Endothelial cell of umbilical vein (primary cell): Measurements from ENCODE around the gene AGRN. TPM values are rescaled to one million over a fixed set of nuclear protein-coding genes. Genes with fewer than 3 reads are reported as not detected.

ENCODE experiments used
- BruUV-seq: library from RNA; stranded (reverse); fragments of 400-500 nt; replicated peaks from 2 replicates; lab custom pipeline; 2021; lab: Mats Ljungman, UMichigan
- CTCF ChIA-PET: fragments of 300-600, 350-600 bp; sonication (Branson Sonifier 250); formaldehyde crosslinking; loops from one replicate; lab custom pipeline; 2021; ENCODE audit warnings: antibody characterized with exemption, inconsistent platforms; lab: Charles Lee
- POLR2A ChIA-PET: fragments of 300-600, 350-600 bp; sonication (Branson Sonifier 250); formaldehyde crosslinking; loops from one replicate; lab custom pipeline; 2021; ENCODE audit warnings: antibody characterized with exemption, inconsistent platforms; lab: Charles Lee
- DNase-seq: peaks from one replicate; pipeline ENCODE4 v3.0.0-alpha.2; 2011; ENCODE audit warnings: low read depth, low spot score
- FAIRE-seq: peaks from 2 replicates; lab custom pipeline; 2011; peaks lifted over from hg19 to GRCh38; lab: Jason Lieb, UNC
- H2AFZ ChIP-seq: 2 replicates; pipeline ENCODE4 v1.6.0; 2012; ENCODE audit warnings: low read depth, low read length, control low read depth, inconsistent platforms
- H3K27ac ChIP-seq: 2 replicates; pipeline ENCODE4 v1.5.1; 2011; ENCODE audit warnings: low read depth, mild to moderate bottlenecking, control low read depth, low read length, moderate library complexity; ENCODE audit not compliant: insufficient read depth
- H3K27me3 ChIP-seq, 2 experiments: 2 replicates each; pipeline versions ENCODE4 v1.6.0 to v1.6.1; 2011; ENCODE audit warnings: low read length in 2 of 2, mixed read lengths in 1 of 2; ENCODE audit not compliant: control insufficient read depth in 2 of 2, insufficient read depth in 2 of 2
- H3K36me3 ChIP-seq, 2 experiments: 2 replicates in 1 of 2; 3 replicates in 1 of 2; pipeline ENCODE4 v1.5.1; 2011; ENCODE audit warnings: low read length in 2 of 2, mild to moderate bottlenecking in 1 of 2, moderate library complexity in 1 of 2; ENCODE audit not compliant: control insufficient read depth in 2 of 2, insufficient read depth in 2 of 2; ENCODE audit errors: extremely low read depth in 1 of 2
- H3K4me1 ChIP-seq: 3 replicates; pipeline ENCODE4 v1.5.1; 2011; ENCODE audit warnings: mild to moderate bottlenecking, low read length; ENCODE audit not compliant: control insufficient read depth, insufficient read depth; ENCODE audit errors: extremely low read depth
- H3K4me2 ChIP-seq: 2 replicates; pipeline ENCODE4 v1.6.1; 2011; ENCODE audit warnings: low read length, control low read depth, mixed read lengths; ENCODE audit not compliant: insufficient read depth
- H3K4me3 ChIP-seq, 3 experiments: fragments of 200-600 bp in 1 of 3; sonication (generic), shearing (Covaris generic) in 1 of 3; replicated peaks in 1 of 3; 2 replicates each; pipeline ENCODE4 v1.5.1; 2011 to 2016; ENCODE audit warnings: control low read depth in 3 of 3, low read length in 3 of 3, mild to moderate bottlenecking in 2 of 3, inconsistent platforms in 1 of 3, low read depth in 1 of 3, moderate library complexity in 1 of 3; ENCODE audit not compliant: insufficient read depth in 1 of 3
- H3K79me2 ChIP-seq: 2 replicates; pipeline ENCODE4 v1.6.0; 2012; ENCODE audit warnings: low read length, inconsistent platforms; ENCODE audit not compliant: control insufficient read depth, insufficient read depth
- H3K9ac ChIP-seq: replicated peaks from 2 replicates; pipeline ENCODE3; 2011; ENCODE audit warnings: low read length, control low read depth; ENCODE audit not compliant: insufficient read depth; ENCODE audit errors: extremely low read depth
- H3K9me1 ChIP-seq: replicated peaks from 3 replicates; pipeline ENCODE4 v1.6.0; 2011; ENCODE audit warnings: mild to moderate bottlenecking, low read length; ENCODE audit not compliant: control insufficient read depth, insufficient read depth; ENCODE audit errors: extremely low read depth
- H3K9me3 ChIP-seq: replicated peaks from 2 replicates; pipeline ENCODE4 v1.5.1; 2012; ENCODE audit warnings: low read length, inconsistent platforms; ENCODE audit not compliant: control insufficient read depth, insufficient read depth
- H4K20me1 ChIP-seq: replicated peaks from 2 replicates; pipeline ENCODE3; 2011; ENCODE audit warnings: mild to moderate bottlenecking, low read length; ENCODE audit not compliant: control insufficient read depth, insufficient read depth; ENCODE audit errors: extremely low read depth
- EZH2 ChIP-seq: IDR thresholded peaks from 2 replicates; pipeline ENCODE4 v1.6.1; 2012; ENCODE audit warnings: borderline replicate concordance, low read depth, mild to moderate bottlenecking, moderate library complexity, low read length, inconsistent platforms; ENCODE audit not compliant: severe bottlenecking
- JUN ChIP-seq: IDR thresholded peaks from 2 replicates; pipeline ENCODE4 v1.6.1; 2011; ENCODE audit warnings: borderline replicate concordance, low read depth; ENCODE audit not compliant: insufficient read length, insufficient read depth
- MAX ChIP-seq: IDR thresholded peaks from 2 replicates; pipeline ENCODE4 v1.6.1; 2011; ENCODE audit not compliant: insufficient read depth, insufficient read length
- MYC ChIP-seq: IDR thresholded peaks from one replicate; pipeline ENCODE4 v1.6.1; 2011; ENCODE audit warnings: mild to moderate bottlenecking, low read depth, low read length
- POLR2A ChIP-seq: IDR thresholded peaks from 2 replicates; pipeline ENCODE4 v1.6.1; 2012; ENCODE audit warnings: low read depth, mild to moderate bottlenecking, control low read depth, low read length
- POLR2AphosphoS5 ChIP-seq: IDR thresholded peaks from 2 replicates; pipeline ENCODE4 v1.6.1; 2012; ENCODE audit warnings: low read depth, mild to moderate bottlenecking, control low read depth, low read length, moderate library complexity; ENCODE audit not compliant: insufficient read depth
- dilution Hi-C: fragments of 300-500 bp; cut with MboI; formaldehyde crosslinking; loops from one replicate; pipeline ENCODE4 v1.15.0; 2019; ENCODE audit warnings: low sequenced_read_pairs; ENCODE audit not compliant: extremely low pct_ligation_motif_present
- intact Hi-C: fragments of 100-400 bp; cut with micrococcal nuclease; formaldehyde crosslinking; loops from one replicate; pipeline ENCODE4 v1.10.0; 2022
- polyA plus RNA-seq, 4 experiments: library from polyadenylated mRNA; depleted of rRNA in 3 of 4; stranded (reverse) in 3 of 4; unstranded in 1 of 4; fragments of >200 nt; gene quantifications; 2 replicates each; pipeline versions ENCODE4 v1.2.1 to v1.2.3, GENCODE V29; 2011 to 2012; ENCODE audit warnings: missing spikeins in 1 of 4
- total RNA-seq: library from RNA; stranded (reverse); gene quantifications from 2 replicates; pipeline ENCODE4 v1.2.3, GENCODE V29; 2021

Gene AGRN
- total and polyA plus RNA-seq, 2 donors (not counting 3 experiments of a cell fraction or from before 2014, with no cell fraction given), result 66.6 to 67.8 TPM

GRCh38 chr1:1013105-1013921 lies 6.6 kb upstream of the AGRN start, which contains the start of gene ISG15:
Gene ISG15, plus strand, starts transcription at chr1:1013497. Its CDS starts 77 bp downstream, at chr1:1013574.
- FAIRE-seq, result peak; percentile 96
- intact Hi-C loops, result loop anchor here (5.0 kb wide), 1 partner anchor 259 kb away; the partner anchor contains the start of gene UBE2J2
- dilution Hi-C loops, result no loop called here

More at GRCh38 chr1:1013105-1013921, 6.6 kb upstream of the AGRN start, which contains the start of gene ISG15:
- H3K27me3 ChIP-seq, result no peaks in the 10 kb centered on the region
- ChIA-PET POLR2A (no interaction called here), CTCF (interaction anchor here (0.9 to 4.2 kb wide), 6 partner anchors 10 to 279 kb away, joined by 3 to 41 read pairs (median 8); no protein-coding TSS in a partner anchor)
- H3K9ac ChIP-seq, result peak within 1 kb of the TSS; percentile 65
- H3K79me2 ChIP-seq, result no peaks in the 10 kb centered on the region
- peak; percentile 89 for DNase-seq
- H3K9me3 ChIP-seq, result no peaks in the 10 kb centered on the region
- no peaks in the 10 kb centered on the region for H3K9me1 ChIP-seq
- peak within 1 kb of the TSS; percentile 54 for H3K27ac ChIP-seq
- H3K4me2 ChIP-seq, result peak within 1 kb of the TSS; percentile 78
- no peaks in the 10 kb centered on the region for H4K20me1 ChIP-seq
- H3K36me3 ChIP-seq, result no peaks in the 10 kb centered on the region
- H2AFZ ChIP-seq, result peak within 1 kb of the TSS; percentile 62
- no TSS peak for BruUV-seq
- peaks cover 10% of the 10 kb centered on the region for H3K4me1 ChIP-seq
- TF ChIP-seq MYC (no peak), EZH2 (no peak), POLR2A (peak; percentile 61), JUN (no peak), POLR2AphosphoS5 (peak; percentile 56), MAX (peak; percentile 27)
- H3K4me3 ChIP-seq, result peak within 1 kb of the TSS; percentile 41 to 83 (median 81)
